Gastrocnemius medialis (tissue), 4 donors: ENCODE measurements around the gene CACNA2D3. TPM values are rescaled to one million over a fixed set of nuclear protein-coding genes. Genes with fewer than 3 reads are reported as not detected.

ENCODE experiments used
- ATAC-seq, 2 donors: fragments of 150-250 bp; one replicate each; pipeline ENCODE4 v1.9.1; 2016
- DNase-seq, 2 donors: peaks; one replicate each; pipeline ENCODE4 v3.0.0-alpha.2; 2019
- H3K27ac ChIP-seq, 4 donors: fragments of 200-600 bp; sonication (generic); 1 replicate in 1 of 4; 2 replicates in 3 of 4; pipeline ENCODE4 v1.5.1; 2016 to 2018; ENCODE audit warnings: mild to moderate bottlenecking in 2 of 4, moderate library complexity in 1 of 4
- H3K27me3 ChIP-seq, 3 donors: fragments of 200-600 bp; sonication (generic) in 2 of 3; 1 replicate in 1 of 3; 2 replicates in 2 of 3; pipeline versions ENCODE4 v1.5.1 to v1.6.0; 2016 to 2019; ENCODE audit warnings: mild to moderate bottlenecking in 1 of 3, moderate library complexity in 1 of 3
- H3K36me3 ChIP-seq, 2 donors: fragments of 200-600 bp; sonication (generic) in 1 of 2; one replicate each; pipeline ENCODE4 v1.5.1; 2017 to 2018
- H3K4me1 ChIP-seq, 2 donors: fragments of 200-600 bp; sonication (generic) in 1 of 2; one replicate each; pipeline ENCODE4 v1.5.1; 2016 to 2017; ENCODE audit warnings: mild to moderate bottlenecking in 2 of 2
- H3K4me3 ChIP-seq, 4 donors: fragments of 200-600 bp; sonication (generic) in 3 of 4; 1 replicate in 1 of 4; 2 replicates in 3 of 4; pipeline ENCODE4 v1.5.1; 2016 to 2019; ENCODE audit warnings: mild to moderate bottlenecking in 2 of 4
- H3K9me3 ChIP-seq, 3 donors: fragments of 200-600 bp; sonication (generic) in 2 of 3; 1 replicate in 1 of 3; 2 replicates in 2 of 3; pipeline ENCODE4 v1.5.1; 2016 to 2019
- POLR2A ChIP-seq, 2 donors: fragments of 450-650 bp; IDR thresholded peaks; one replicate each; pipeline ENCODE4 v1.6.1; 2017; ENCODE audit warnings: antibody characterized with exemption in 2 of 2, mild to moderate bottlenecking in 2 of 2, moderate library complexity in 2 of 2
- in situ Hi-C, 4 donors: fragments of 200-750 bp; cut with MboI; loops; one replicate each; pipeline versions ENCODE4 v1.15.0 to v1.8.0; 2017; ENCODE audit warnings: low sequenced_read_pairs in 4 of 4
- intact Hi-C: fragments of 100-400 bp; cut with DNase I; formaldehyde crosslinking; loops from one replicate; pipeline ENCODE4 v1.15.1; 2023; ENCODE audit warnings: low total_unique reads
- total RNA-seq, 4 donors: library from RNA; depleted of rRNA; stranded (reverse); fragments of >200 nt; gene quantifications; one replicate each; pipeline versions ENCODE4 v1.1.0 to v1.2.3, GENCODE V29; 2016
- TF ChIP-seq, protein P1 (sequence below), 5 experiments: fragments of 450-650 bp in 3 of 5; fragments of 200-600 bp in 2 of 5; sonication (generic) in 2 of 5; IDR thresholded peaks in 4 of 5; conservative IDR thresholded peaks in 1 of 5; 1 replicate in 4 of 5; 2 replicates in 1 of 5; pipeline ENCODE4 v1.5.1; 2016 to 2019; ENCODE audit warnings: antibody characterized with exemption in 5 of 5, mild to moderate bottlenecking in 3 of 5, moderate library complexity in 3 of 5

The CACNA2D3 gene
- total RNA-seq, 4 donors from 2014 or later = 4.7 to 14.4 (median 7.1) TPM

DNA sequence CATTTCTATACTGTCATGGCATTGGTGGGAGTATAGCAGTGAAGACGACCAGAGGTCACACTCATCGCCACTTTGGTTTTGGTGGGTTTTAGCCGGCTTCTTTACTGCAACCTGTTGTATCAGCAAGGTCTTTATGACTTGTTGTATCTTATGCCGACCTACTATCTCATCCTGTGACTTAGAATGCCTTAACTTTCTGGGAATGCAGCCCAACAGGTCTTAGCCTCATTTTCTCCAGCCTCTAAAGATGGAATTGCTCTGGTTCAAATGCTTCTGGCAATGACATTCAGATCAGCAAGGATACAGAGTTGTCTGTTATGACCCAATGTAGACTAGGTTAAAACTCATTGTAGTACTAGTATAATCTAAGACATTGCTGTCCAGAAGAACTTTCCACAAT lies 860.5 kb downstream of the CACNA2D3 start:
- no peak for DNase-seq
- no peak for TF ChIP-seq POLR2A (IDR thresholded peaks at IDR 0.05)
- TF ChIP-seq, protein P1, sequence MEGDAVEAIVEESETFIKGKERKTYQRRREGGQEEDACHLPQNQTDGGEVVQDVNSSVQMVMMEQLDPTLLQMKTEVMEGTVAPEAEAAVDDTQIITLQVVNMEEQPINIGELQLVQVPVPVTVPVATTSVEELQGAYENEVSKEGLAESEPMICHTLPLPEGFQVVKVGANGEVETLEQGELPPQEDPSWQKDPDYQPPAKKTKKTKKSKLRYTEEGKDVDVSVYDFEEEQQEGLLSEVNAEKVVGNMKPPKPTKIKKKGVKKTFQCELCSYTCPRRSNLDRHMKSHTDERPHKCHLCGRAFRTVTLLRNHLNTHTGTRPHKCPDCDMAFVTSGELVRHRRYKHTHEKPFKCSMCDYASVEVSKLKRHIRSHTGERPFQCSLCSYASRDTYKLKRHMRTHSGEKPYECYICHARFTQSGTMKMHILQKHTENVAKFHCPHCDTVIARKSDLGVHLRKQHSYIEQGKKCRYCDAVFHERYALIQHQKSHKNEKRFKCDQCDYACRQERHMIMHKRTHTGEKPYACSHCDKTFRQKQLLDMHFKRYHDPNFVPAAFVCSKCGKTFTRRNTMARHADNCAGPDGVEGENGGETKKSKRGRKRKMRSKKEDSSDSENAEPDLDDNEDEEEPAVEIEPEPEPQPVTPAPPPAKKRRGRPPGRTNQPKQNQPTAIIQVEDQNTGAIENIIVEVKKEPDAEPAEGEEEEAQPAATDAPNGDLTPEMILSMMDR (IDR thresholded peaks at IDR 0.05 in 4 of 5, conservative IDR thresholded peaks at IDR 0.05 in 1 of 5) = no peak
- H3K4me3 ChIP-seq = no peak overlapping the region
- H3K9me3 ChIP-seq = no peaks in the 10 kb centered on the region
- in situ Hi-C loops (no loop called here), intact Hi-C loops (no loop called here)
- no peak for ATAC-seq
- H3K36me3 ChIP-seq = no peaks in the 10 kb centered on the region
- no peaks in the 10 kb centered on the region for H3K27me3 ChIP-seq
- no peak overlapping the region for H3K27ac ChIP-seq
- no peaks in the 10 kb centered on the region for H3K4me1 ChIP-seq

DNA sequence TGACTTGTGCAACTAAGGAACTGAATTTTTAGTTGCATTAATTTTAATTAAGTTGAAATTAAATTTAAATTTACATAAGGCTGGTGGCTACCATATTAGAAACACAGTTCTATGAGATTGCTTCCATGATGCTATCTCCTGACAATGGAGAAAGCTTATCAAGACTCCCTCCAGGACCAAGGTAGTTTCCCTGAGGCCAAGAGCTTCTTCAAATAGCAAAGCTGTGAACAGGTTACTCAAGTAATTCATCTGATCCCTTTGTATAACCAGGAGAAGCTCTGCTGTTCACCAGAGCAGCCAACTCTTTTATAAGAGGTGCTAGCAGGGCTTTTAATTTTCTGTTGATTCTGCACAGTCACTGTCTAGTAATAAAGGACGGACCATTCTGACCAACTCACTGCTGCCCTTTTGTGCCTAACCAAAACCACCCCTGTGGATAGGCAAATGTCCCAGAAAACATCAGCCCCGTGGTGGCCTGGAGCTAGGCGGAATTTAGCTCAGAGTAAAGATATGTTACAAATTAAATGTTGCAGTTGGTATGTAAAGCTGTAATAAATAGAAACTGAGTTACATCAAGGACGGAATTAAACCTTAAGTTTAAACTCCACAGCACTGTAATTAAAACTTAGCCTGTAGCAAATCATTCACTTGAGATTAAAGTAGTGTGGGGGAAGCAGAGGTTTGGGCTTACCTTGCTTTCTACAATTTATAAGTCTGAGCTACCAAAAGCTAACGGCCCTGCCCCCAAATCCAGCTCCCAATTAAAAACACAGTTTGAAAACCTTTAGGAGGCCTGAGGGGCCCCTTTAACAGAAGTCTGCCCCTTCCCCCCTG lies 861.1 kb downstream of the CACNA2D3 start:
- Histone ChIP-seq H3K27ac (no peak overlapping the region), H3K36me3 (no peaks in the 10 kb centered on the region), H3K27me3 (no peaks in the 10 kb centered on the region), H3K4me3 (no peak overlapping the region), H3K9me3 (no peaks in the 10 kb centered on the region), H3K4me1 (peaks cover 4 to 5% of the 10 kb centered on the region in 2 donors)
- ATAC-seq (no peak), DNase-seq (no peak)
- intact Hi-C loops (no loop called here), in situ Hi-C loops (no loop called here)
- no peak for TF ChIP-seq POLR2A (IDR thresholded peaks at IDR 0.05)
- TF ChIP-seq, protein P1 (IDR thresholded peaks at IDR 0.05 in 4 of 5, conservative IDR thresholded peaks at IDR 0.05 in 1 of 5) = no peak

DNA sequence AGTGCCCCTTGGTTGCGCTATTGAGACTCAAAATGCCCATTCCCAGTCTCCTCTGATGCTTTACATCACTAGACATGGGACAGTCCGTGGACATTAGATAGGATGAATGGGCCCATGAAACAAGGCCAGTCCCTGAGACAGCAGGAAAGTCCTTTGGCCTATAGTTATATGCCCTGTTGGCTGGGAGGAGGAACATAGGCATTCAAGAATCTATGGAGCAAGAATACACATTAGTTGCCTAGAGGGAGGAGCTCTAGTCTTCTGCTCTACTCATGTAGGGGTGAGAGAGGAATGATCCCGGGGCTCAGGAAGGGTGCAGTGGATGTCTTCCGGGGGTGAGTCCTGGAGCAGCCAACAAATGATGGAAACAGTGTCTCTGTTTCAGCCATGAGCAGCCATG lies 863.5 kb downstream of the CACNA2D3 start:
- H3K27ac ChIP-seq = no peak overlapping the region
- ATAC-seq (no peak), DNase-seq (no peak)
- TF ChIP-seq POLR2A (IDR thresholded peaks at IDR 0.05) = no peak
- TF ChIP-seq, protein P1 (IDR thresholded peaks at IDR 0.05 in 4 of 5, conservative IDR thresholded peaks at IDR 0.05 in 1 of 5) = no peak
- no peak overlapping the region for H3K4me3 ChIP-seq
- intact Hi-C loops (no loop called here), in situ Hi-C loops (no loop called here)
- no peaks in the 10 kb centered on the region for H3K27me3 ChIP-seq
- H3K36me3 ChIP-seq = no peaks in the 10 kb centered on the region
- peaks cover 8 to 9% of the 10 kb centered on the region in 2 donors for H3K4me1 ChIP-seq
- no peaks in the 10 kb centered on the region for H3K9me3 ChIP-seq

DNA sequence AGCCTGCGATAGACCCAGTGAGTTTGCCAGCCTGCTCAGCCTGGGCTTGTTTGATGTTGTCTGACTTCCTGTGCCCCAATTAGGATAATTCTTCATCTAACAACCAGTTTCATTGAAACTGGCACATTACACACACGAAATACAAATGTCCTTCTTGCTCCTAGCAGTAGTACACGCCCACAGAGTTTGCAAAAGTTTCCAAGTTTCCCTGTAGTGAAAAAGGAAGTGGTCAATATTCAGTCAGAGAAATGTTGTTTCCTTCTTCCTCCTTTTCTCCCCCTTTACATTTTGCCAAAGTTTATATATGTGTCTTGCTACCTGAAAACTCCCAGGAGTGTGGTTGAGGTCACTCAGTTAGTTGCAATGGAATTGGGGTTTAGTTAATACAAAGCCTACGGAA lies 863.9 kb downstream of the CACNA2D3 start:
- Histone ChIP-seq H3K4me3 (no peak overlapping the region), H3K27ac (no peak overlapping the region), H3K9me3 (no peaks in the 10 kb centered on the region), H3K27me3 (no peaks in the 10 kb centered on the region), H3K4me1 (peaks cover 8 to 9% of the 10 kb centered on the region in 2 donors), H3K36me3 (no peaks in the 10 kb centered on the region)
- no peak for TF ChIP-seq POLR2A (IDR thresholded peaks at IDR 0.05)
- TF ChIP-seq, protein P1 (IDR thresholded peaks at IDR 0.05 in 4 of 5, conservative IDR thresholded peaks at IDR 0.05 in 1 of 5) = no peak
- intact Hi-C loops = no loop called here
- no peak for DNase-seq
- ATAC-seq = no peak
- in situ Hi-C loops = no loop called here
